Gastrocnemius medialis (tissue), 4 donors: ENCODE data around the gene KIRREL1.

Source experiments
- CTCF ChIP-seq, 5 experiments: fragments of 450-650 bp in 3 of 5; fragments of 200-600 bp in 2 of 5; sonication (generic) in 2 of 5; IDR thresholded peaks in 4 of 5; conservative IDR thresholded peaks in 1 of 5; 1 replicate in 4 of 5; 2 replicates in 1 of 5; pipeline ENCODE4 v1.5.1; 2016 to 2019; ENCODE audit warnings: antibody characterized with exemption in 5 of 5, mild to moderate bottlenecking in 3 of 5, moderate library complexity in 3 of 5
- POLR2A ChIP-seq, 2 donors: fragments of 450-650 bp; IDR thresholded peaks; one replicate each; pipeline ENCODE4 v1.6.1; 2017; ENCODE audit warnings: antibody characterized with exemption in 2 of 2, mild to moderate bottlenecking in 2 of 2, moderate library complexity in 2 of 2

GRCh38 chr1:158013840-158014730, 20.6 kb downstream of the KIRREL1 start:
- TF ChIP-seq CTCF (IDR thresholded peaks at IDR 0.05 in 4 of 5, conservative IDR thresholded peaks at IDR 0.05 in 1 of 5) (no peak), POLR2A (IDR thresholded peaks at IDR 0.05) (no peak)
